NCI-H460 (cell line): ENCODE measurements around the gene MALL. TPM values are rescaled to one million over a fixed set of nuclear protein-coding genes. Genes with fewer than 3 reads are reported as not detected.
"Not testable (repeated sequence)": the region's sequence is repeated elsewhere in the genome, so short reads cannot be mapped to it uniquely, and the experiment has no call there.

Experiments used
- DNase-seq: peaks from one replicate; pipeline ENCODE4 v3.0.0-alpha.2; 2016; ENCODE audit warnings: low read depth; ENCODE audit errors: extremely low read depth
- total RNA-seq: library from RNA; depleted of rRNA; stranded (reverse); fragments of >200 nt; shearing (Covaris generic); gene quantifications from 2 replicates; pipeline ENCODE4 v1.2.3, GENCODE V29; 2014

The MALL gene
- total RNA-seq, 1 experiment from 2014 or later: 20.9 TPM

- no peak for DNase-seq
These were observed 5.4 kb upstream of the MALL start for GRCh38 chr2:110121052-110121334.

GRCh38 chr2:110120171-110121051 is 4.8 kb upstream of the MALL start:
- DNase-seq: no peak

- DNase-seq: peak; percentile 54
These were observed 550 bp upstream of the MALL start for GRCh38 chr2:110116033-110116710.

GRCh38 chr2:110114831-110115255 is 779 bp downstream of the MALL start:
- peak; percentile 31 for DNase-seq

GRCh38 chr2:110113961-110114591 is 1.5 kb downstream of the MALL start:
- DNase-seq: peak; percentile 56

GRCh38 chr2:110108291-110108690 is 7.3 kb downstream of the MALL start:
- not testable (repeated sequence) for DNase-seq

GRCh38 chr2:110107092-110108079 is 8.2 kb downstream of the MALL start:
- DNase-seq: no peak

GRCh38 chr2:110106642-110107041 is 9.0 kb downstream of the MALL start:
- DNase-seq: peak; percentile 67

GRCh38 chr2:110105608-110106467 is 9.8 kb downstream of the MALL start:
- DNase-seq: peak; percentile 73

- DNase-seq: no peak
These were observed 10.4 kb downstream of the MALL start for GRCh38 chr2:110105183-110105582.

- no peak for DNase-seq
These were observed 11.4 kb downstream of the MALL start for GRCh38 chr2:110104025-110104771.

- no peak for DNase-seq
These were observed 12.3 kb downstream of the MALL start for GRCh38 chr2:110103061-110103961.

- DNase-seq: peak; percentile 16
These were observed 13.5 kb downstream of the MALL start for GRCh38 chr2:110101901-110102803.

GRCh38 chr2:110101280-110101844 is 14.3 kb downstream of the MALL start:
- DNase-seq: peak; percentile 95

- DNase-seq: not testable (repeated sequence)
These were observed 14.7 kb downstream of the MALL start for GRCh38 chr2:110100880-110101279.

- DNase-seq: no peak
These were observed 15.1 kb downstream of the MALL start for GRCh38 chr2:110100480-110100879.
